ENCODE results near the gene CST4. TPM values are rescaled to one million over a fixed set of nuclear protein-coding genes. Genes with fewer than 3 reads are reported as not detected.

The CST4 gene
- total RNA-seq, 2 experiments from 2014 or later, result not detected

DNA sequence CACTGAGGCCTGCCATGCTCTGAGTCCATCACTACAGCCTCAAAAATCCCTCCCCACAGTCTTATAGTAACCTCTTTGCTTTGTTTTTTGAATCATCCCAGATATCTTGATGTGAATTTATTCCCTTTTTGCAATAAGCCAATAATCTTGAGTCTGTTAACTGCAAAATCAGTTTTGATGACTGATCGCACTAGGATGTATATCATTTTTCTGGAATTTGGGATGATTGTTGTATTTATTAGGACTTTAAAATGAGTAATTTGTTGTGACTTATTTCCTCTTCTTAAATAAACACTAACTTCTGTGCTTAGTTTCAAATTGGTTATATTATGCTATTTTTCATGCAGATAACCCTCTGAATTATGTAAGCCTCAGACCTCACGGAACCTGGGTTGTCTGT lies 5.6 kb downstream of the CST4 start:
- POLR2A ChIA-PET, result no interaction called here
- Mint-ChIP-seq H3K27ac (no peak overlapping the region), H3K36me3 (no peaks in the 10 kb centered on the region), H3K27me3 (peaks cover 9% of the 10 kb centered on the region), H3K9me3 (no peaks in the 10 kb centered on the region), H3K4me3 (no peak overlapping the region), H3K4me1 (no peaks in the 10 kb centered on the region)
- DNase-seq (no peak), ATAC-seq (ENCODE audit: low read depth) (no peak)

DNA sequence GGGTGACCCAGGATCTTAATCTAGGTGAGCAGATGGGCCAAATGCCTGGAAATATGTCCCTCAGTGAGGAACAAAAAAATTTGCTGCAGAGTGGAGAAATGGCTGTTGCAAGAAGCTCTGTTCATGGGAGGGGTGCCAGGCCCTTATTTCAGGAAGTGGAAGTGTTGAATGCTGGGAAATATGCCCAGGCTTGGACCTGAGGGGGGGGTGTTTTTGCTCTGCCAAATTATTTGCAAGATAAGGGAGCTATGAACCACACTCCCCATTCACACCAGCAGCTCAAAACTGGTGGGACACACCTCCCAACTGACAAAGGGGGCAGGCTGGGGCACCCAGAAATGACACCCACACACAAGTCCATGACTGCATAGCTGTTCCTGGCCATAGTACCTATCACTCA lies 8.7 kb downstream of the CST4 start:
- no peaks in the 10 kb centered on the region for H3K9me3 Mint-ChIP-seq
- no peak for DNase-seq
- H3K36me3 Mint-ChIP-seq, result no peaks in the 10 kb centered on the region
- no peak overlapping the region for H3K27ac Mint-ChIP-seq
- peaks cover 16% of the 10 kb centered on the region for H3K27me3 Mint-ChIP-seq
- POLR2A ChIA-PET, result no interaction called here
- ATAC-seq (ENCODE audit: low read depth), result no peak
- no peaks in the 10 kb centered on the region for H3K4me1 Mint-ChIP-seq
- no peak overlapping the region for H3K4me3 Mint-ChIP-seq

DNA sequence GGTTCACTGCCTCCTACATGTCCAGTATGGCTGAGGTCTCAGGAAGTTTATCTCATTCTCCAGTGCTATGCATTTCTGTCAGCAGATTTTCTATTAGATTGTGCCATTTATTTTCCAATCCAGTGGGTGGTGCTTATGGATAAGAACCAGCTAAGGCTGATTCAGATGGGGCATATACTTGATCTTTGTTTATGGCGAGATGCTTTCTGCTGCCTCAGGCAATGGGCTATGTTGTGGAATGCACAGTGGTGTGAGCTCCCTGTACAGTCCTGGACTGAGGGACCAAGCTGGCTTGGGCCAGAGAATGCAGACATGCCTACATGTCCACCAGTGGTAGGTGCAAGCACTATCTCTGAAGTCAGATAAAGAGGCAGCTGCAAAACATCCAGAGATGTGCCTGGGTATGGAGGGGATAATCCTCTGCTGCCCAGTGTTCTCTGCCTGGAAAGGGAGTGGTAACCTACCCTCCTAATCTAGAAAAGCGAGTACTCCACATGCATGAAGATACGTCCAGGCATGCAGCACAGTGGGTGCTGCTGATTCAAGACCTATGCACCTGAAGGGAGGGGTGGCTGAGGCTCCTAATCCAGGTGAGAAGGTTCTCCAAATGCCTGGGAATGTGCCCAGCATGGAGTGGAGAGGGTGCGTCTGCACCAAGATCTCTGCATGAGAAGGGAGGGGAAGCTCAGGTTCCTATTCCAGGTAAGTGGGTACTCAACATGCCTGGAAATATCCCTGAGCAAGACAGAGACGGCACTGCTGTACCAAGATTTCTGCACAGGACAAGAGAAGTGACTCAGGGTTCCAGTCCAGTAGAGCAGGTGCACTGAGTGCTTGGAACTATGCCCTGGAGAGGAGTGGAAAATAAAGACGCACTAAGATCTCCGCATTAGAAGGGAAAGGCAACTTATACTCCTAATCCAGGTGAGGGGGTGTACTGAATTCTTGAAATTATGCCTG lies 9.4 kb downstream of the CST4 start:
- no peaks in the 10 kb centered on the region for H3K4me1 Mint-ChIP-seq
- no peaks in the 10 kb centered on the region for H3K36me3 Mint-ChIP-seq
- POLR2A ChIA-PET, result no interaction called here
- H3K27me3 Mint-ChIP-seq, result peaks cover 16% of the 10 kb centered on the region
- ATAC-seq (ENCODE audit: low read depth) (no peak), DNase-seq (no peak)
- H3K4me3 Mint-ChIP-seq, result no peak overlapping the region
- no peak overlapping the region for H3K27ac Mint-ChIP-seq
- no peaks in the 10 kb centered on the region for H3K9me3 Mint-ChIP-seq

DNA sequence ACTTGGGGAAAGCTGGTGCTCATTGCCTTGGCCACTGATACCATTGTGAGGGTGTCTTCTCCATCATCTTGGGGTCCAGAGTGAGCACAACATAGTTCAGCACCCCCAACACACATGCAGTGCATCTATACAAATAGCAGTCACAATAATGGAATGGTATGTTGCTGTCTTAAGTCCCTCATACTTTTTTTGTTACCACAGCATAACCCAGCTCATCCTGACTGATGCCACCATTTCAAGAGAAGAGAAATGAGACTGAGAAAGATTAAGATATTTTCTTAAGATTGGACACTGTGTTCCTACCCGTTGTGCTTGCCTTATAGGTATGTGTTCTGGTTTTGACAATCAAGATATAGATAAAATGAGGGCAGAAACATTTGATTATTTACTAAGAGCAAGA lies 15.6 kb downstream of the CST4 start:
- Mint-ChIP-seq H3K27me3 (peaks cover 14% of the 10 kb centered on the region), H3K27ac (no peak overlapping the region), H3K4me3 (no peak overlapping the region), H3K36me3 (no peaks in the 10 kb centered on the region), H3K9me3 (no peaks in the 10 kb centered on the region), H3K4me1 (no peaks in the 10 kb centered on the region)
- no peak for DNase-seq
- POLR2A ChIA-PET, result no interaction called here
- ATAC-seq (ENCODE audit: low read depth), result no peak

DNA sequence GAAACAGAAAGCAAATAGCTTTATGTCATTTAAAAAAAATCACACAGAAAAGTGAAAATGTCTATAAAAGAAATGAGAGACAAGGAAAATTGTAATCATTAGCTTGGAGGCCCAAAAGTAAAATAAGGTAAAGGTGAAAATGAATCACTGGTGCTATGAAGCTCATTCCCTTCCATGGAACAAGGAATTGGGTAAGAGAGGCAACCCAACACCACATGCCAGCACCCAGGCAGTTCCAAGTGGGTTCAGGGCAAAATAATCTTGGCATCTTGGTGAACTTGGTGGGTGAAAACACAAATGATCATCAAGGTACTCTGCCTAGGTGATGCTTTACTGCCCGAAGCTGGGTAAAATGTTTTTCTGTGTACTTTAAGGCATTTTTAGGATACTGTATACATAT lies 16.7 kb downstream of the CST4 start:
- peaks cover 13% of the 10 kb centered on the region for H3K27me3 Mint-ChIP-seq
- H3K4me1 Mint-ChIP-seq, result no peaks in the 10 kb centered on the region
- POLR2A ChIA-PET, result no interaction called here
- no peak overlapping the region for H3K27ac Mint-ChIP-seq
- no peak for DNase-seq
- H3K4me3 Mint-ChIP-seq, result no peak overlapping the region
- no peaks in the 10 kb centered on the region for H3K36me3 Mint-ChIP-seq
- no peaks in the 10 kb centered on the region for H3K9me3 Mint-ChIP-seq
- no peak for ATAC-seq (ENCODE audit: low read depth)

- POLR2A ChIA-PET, result no interaction called here
- peaks cover 13% of the 10 kb centered on the region for H3K27me3 Mint-ChIP-seq
- no peak overlapping the region for H3K27ac Mint-ChIP-seq
- no peaks in the 10 kb centered on the region for H3K4me1 Mint-ChIP-seq
- H3K36me3 Mint-ChIP-seq, result no peaks in the 10 kb centered on the region
- H3K9me3 Mint-ChIP-seq, result no peaks in the 10 kb centered on the region
- ATAC-seq (ENCODE audit: low read depth) (no peak), DNase-seq (no peak)
- no peak overlapping the region for H3K4me3 Mint-ChIP-seq
These were observed 17.4 kb downstream of the CST4 start for GRCh38 chr20:23671479-23671878.

DNA sequence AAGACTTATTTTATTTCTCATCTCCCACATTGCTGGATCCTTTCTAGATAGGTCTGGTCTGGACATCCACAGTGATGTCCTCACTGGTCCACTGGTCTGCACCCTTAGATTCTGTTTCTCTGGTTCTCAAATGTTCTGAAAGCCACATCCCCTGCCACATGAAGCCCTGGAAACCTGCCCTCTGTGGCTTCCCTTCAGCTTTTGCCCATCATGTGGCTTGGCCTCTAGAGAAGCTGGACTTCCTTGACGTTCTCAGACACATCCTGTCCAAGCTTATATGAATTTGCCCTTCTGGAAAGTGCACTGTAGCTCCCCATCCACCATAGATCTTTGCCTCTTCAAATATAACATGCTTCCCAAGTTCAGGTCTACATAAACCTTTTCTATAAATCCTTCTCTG lies 18.5 kb downstream of the CST4 start:
- H3K4me1 Mint-ChIP-seq, result no peaks in the 10 kb centered on the region
- H3K36me3 Mint-ChIP-seq, result no peaks in the 10 kb centered on the region
- no peaks in the 10 kb centered on the region for H3K9me3 Mint-ChIP-seq
- ATAC-seq (ENCODE audit: low read depth) (no peak), DNase-seq (no peak)
- H3K27ac Mint-ChIP-seq, result no peak overlapping the region
- H3K27me3 Mint-ChIP-seq, result peaks cover 8% of the 10 kb centered on the region
- POLR2A ChIA-PET, result no interaction called here
- H3K4me3 Mint-ChIP-seq, result no peak overlapping the region

- H3K36me3 Mint-ChIP-seq, result no peaks in the 10 kb centered on the region
These were observed 19.0 kb downstream of the CST4 start for GRCh38 chr20:23669866-23670265.

DNA sequence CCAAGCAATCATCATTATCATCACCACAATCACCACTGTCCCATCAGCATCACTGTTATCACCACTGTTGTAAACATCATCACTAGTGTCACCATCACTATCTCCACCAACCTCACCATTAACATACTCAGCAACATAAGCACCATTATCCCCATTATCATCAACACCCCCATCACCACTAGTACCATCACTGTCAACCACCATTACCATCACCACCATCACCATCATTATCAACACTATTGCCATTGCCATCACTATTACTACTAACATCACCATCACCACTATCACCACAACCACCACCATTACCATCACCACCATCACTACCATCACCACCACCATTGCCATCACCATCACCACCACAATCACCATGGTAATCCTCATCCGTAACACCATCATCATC lies 19.5 kb downstream of the CST4 start:
- H3K27me3 Mint-ChIP-seq, result peaks cover 7% of the 10 kb centered on the region
- no peak overlapping the region for H3K4me3 Mint-ChIP-seq
- no peaks in the 10 kb centered on the region for H3K4me1 Mint-ChIP-seq
- no peaks in the 10 kb centered on the region for H3K36me3 Mint-ChIP-seq
- no peaks in the 10 kb centered on the region for H3K9me3 Mint-ChIP-seq
- no peak overlapping the region for H3K27ac Mint-ChIP-seq
- POLR2A ChIA-PET, result no interaction called here
- no peak for ATAC-seq (ENCODE audit: low read depth)
- DNase-seq, result no peak

More at GRCh38 chr20:23669866-23670265, 19.0 kb downstream of the CST4 start:
- ATAC-seq (ENCODE audit: low read depth), result no peak
- H3K4me3 Mint-ChIP-seq, result no peak overlapping the region
- H3K9me3 Mint-ChIP-seq, result no peaks in the 10 kb centered on the region
- no peak for DNase-seq
- H3K27me3 Mint-ChIP-seq, result peaks cover 7% of the 10 kb centered on the region
- no peaks in the 10 kb centered on the region for H3K4me1 Mint-ChIP-seq
- POLR2A ChIA-PET, result no interaction called here
- no peak overlapping the region for H3K27ac Mint-ChIP-seq

- peaks cover 7% of the 10 kb centered on the region for H3K27me3 Mint-ChIP-seq
- POLR2A ChIA-PET, result no interaction called here
- H3K4me1 Mint-ChIP-seq, result no peaks in the 10 kb centered on the region
- no peaks in the 10 kb centered on the region for H3K36me3 Mint-ChIP-seq
- DNase-seq (peak; percentile 44), ATAC-seq (ENCODE audit: low read depth) (peak; percentile 56)
- no peak overlapping the region for H3K4me3 Mint-ChIP-seq
- H3K27ac Mint-ChIP-seq, result no peak overlapping the region
- no peaks in the 10 kb centered on the region for H3K9me3 Mint-ChIP-seq
These were observed 20.3 kb downstream of the CST4 start for GRCh38 chr20:23668477-23668951.

DNA sequence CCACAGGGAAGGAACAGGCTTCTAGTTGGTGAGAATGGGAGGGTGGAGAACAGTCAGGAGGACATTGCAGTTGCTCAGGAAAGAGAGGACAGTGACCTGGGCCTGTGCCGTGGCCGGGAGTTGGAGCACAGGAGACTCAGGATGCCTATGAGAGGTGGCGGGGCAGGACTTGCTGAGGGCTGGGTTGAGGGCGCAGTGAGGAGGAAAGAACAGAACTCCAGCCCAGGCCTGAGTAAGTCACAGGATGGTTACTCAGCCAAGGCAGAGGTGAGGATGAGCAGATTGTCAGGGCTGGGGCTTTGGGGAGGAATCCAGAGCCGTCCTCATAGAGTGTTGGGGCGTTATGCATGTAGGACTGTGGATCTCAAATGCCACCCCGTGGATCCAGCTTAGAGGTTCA lies 21.2 kb downstream of the CST4 start:
- no peaks in the 10 kb centered on the region for H3K36me3 Mint-ChIP-seq
- no peak for DNase-seq
- no peak for ATAC-seq (ENCODE audit: low read depth)

GRCh38 chr20:23666698-23667097 lies 22.1 kb downstream of the CST4 start:
- Mint-ChIP-seq H3K27ac (no peak overlapping the region), H3K4me1 (no peaks in the 10 kb centered on the region), H3K27me3 (no peaks in the 10 kb centered on the region), H3K9me3 (no peaks in the 10 kb centered on the region), H3K4me3 (no peak overlapping the region), H3K36me3 (no peaks in the 10 kb centered on the region)
- ATAC-seq (ENCODE audit: low read depth) (no peak), DNase-seq (no peak)
- POLR2A ChIA-PET, result no interaction called here

More for the DNA sequence above, 21.2 kb downstream of the CST4 start:
- POLR2A ChIA-PET, result no interaction called here
- Mint-ChIP-seq H3K4me1 (no peaks in the 10 kb centered on the region), H3K9me3 (no peaks in the 10 kb centered on the region), H3K27me3 (no peaks in the 10 kb centered on the region), H3K27ac (no peak overlapping the region), H3K4me3 (no peak overlapping the region)

DNA sequence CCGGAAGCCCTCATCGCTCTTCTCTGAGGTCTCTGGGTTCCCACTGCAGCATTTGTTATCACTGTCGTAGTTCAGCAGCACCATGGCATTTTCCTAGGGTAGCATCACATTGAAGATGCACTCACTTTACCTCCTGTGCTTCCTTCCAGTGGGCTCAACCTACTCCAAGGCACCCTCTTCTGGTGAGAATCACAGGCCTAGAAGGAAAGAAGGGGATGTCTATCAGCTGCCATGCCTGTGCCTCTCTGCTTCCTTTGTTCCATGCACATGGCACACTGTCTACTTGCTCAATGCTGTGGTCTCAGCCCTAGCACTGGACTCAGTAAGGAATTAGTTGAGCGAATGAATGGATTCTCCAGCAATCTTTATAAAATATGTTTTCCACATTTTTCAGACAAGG lies 22.6 kb downstream of the CST4 start:
- POLR2A ChIA-PET, result no interaction called here
- no peaks in the 10 kb centered on the region for H3K9me3 Mint-ChIP-seq
- H3K27me3 Mint-ChIP-seq, result no peaks in the 10 kb centered on the region
- no peaks in the 10 kb centered on the region for H3K36me3 Mint-ChIP-seq
- no peaks in the 10 kb centered on the region for H3K4me1 Mint-ChIP-seq
- no peak for DNase-seq
- no peak overlapping the region for H3K27ac Mint-ChIP-seq
- no peak overlapping the region for H3K4me3 Mint-ChIP-seq
- no peak for ATAC-seq (ENCODE audit: low read depth)

GRCh38 chr20:23664954-23665353 lies 23.9 kb downstream of the CST4 start:
- H3K36me3 Mint-ChIP-seq, result no peaks in the 10 kb centered on the region
- no peak for DNase-seq
- no peak overlapping the region for H3K27ac Mint-ChIP-seq
- no peaks in the 10 kb centered on the region for H3K4me1 Mint-ChIP-seq
- H3K9me3 Mint-ChIP-seq, result no peaks in the 10 kb centered on the region
- POLR2A ChIA-PET, result no interaction called here
- no peaks in the 10 kb centered on the region for H3K27me3 Mint-ChIP-seq
- ATAC-seq (ENCODE audit: low read depth), result no peak
- no peak overlapping the region for H3K4me3 Mint-ChIP-seq
